NCI-H2107 treated with DMSO at 0.1 percent for 48 hours (cell line): ENCODE results near the gene GLB1L2.

Source experiments
- DNase-seq: peaks from one replicate; lab custom pipeline; 2025; ENCODE audit not compliant: unreplicated experiment; lab: John Stamatoyannopoulos, UW

GLB1L2 gene

GRCh38 chr11:134364261-134364660, 32.5 kb downstream of the GLB1L2 start:
- no peak for DNase-seq

GRCh38 chr11:134365011-134365925, 33.5 kb downstream of the GLB1L2 start:
- no peak for DNase-seq

GRCh38 chr11:134366254-134366653, 34.5 kb downstream of the GLB1L2 start:
- no peak for DNase-seq

- DNase-seq = peak; percentile 89
Observed at GRCh38 chr11:134367781-134368180, 36.0 kb downstream of the GLB1L2 start.

- no peak for DNase-seq
Observed at GRCh38 chr11:134369656-134370525, 38.1 kb downstream of the GLB1L2 start.

- DNase-seq = no peak
Observed at GRCh38 chr11:134370526-134371435, 39.0 kb downstream of the GLB1L2 start.

GRCh38 chr11:134371436-134372185, 39.8 kb downstream of the GLB1L2 start:
- no peak for DNase-seq

- DNase-seq = no peak
Observed at GRCh38 chr11:134372536-134372935, 40.7 kb downstream of the GLB1L2 start.

GRCh38 chr11:134372961-134373360, 41.2 kb downstream of the GLB1L2 start:
- DNase-seq = peak; percentile 89

- no peak for DNase-seq
Observed at GRCh38 chr11:134373591-134374052, 41.8 kb downstream of the GLB1L2 start.

GRCh38 chr11:134374171-134374570, 42.4 kb downstream of the GLB1L2 start:
- no peak for DNase-seq

GRCh38 chr11:134374891-134375550, 43.2 kb downstream of the GLB1L2 start:
- no peak for DNase-seq

GRCh38 chr11:134376150-134376921, 44.5 kb downstream of the GLB1L2 start:
- DNase-seq = no peak

- no peak for DNase-seq
Observed at GRCh38 chr11:134377876-134378275, 46.1 kb downstream of the GLB1L2 start.

- no peak for DNase-seq
Observed at GRCh38 chr11:134379241-134379640, 47.5 kb downstream of the GLB1L2 start.

- no peak for DNase-seq
Observed at GRCh38 chr11:134380229-134380628, 48.4 kb downstream of the GLB1L2 start.

GRCh38 chr11:134380785-134381184, 49.0 kb downstream of the GLB1L2 start:
- DNase-seq = no peak

GRCh38 chr11:134382257-134382656, 50.5 kb downstream of the GLB1L2 start:
- no peak for DNase-seq

GRCh38 chr11:134382830-134383229, 51.0 kb downstream of the GLB1L2 start:
- DNase-seq = no peak
